ENCODE measurements around the gene JAKMIP2. TPM values are rescaled to one million over a fixed set of nuclear protein-coding genes. Genes with fewer than 3 reads are reported as not detected.
"Not testable (repeated sequence)": the region's sequence is repeated elsewhere in the genome, so short reads cannot be mapped to it uniquely, and the experiment has no call there.

JAKMIP2 gene
- total RNA-seq, 1 experiment from 2014 or later, result not detected

DNA sequence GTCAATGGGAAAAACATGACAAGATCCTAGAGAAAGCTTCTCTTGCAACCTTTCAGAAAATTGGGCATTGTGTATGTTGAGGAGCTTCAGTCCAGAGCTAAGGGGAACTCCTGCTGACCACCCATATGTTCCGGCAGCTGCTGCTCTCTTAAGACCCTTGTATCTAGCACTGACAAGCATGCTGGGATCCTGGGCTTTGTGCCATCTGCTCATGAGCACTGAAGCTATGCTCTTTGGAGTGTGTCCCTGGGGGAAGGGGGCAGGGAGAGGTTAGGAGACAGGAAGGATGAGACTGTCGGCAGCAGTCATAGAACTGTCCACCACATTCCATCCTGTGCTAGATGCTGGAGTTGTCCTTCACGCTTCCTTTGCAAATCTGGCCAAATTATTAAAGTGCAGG is 109.3 kb downstream of the JAKMIP2 start:
- DNase-seq (ENCODE audit: low spot score), result peak; percentile 99
- in situ Hi-C loops (cut with HindIII; ENCODE audit: low sequenced_read_pairs), result no loop called here

DNA sequence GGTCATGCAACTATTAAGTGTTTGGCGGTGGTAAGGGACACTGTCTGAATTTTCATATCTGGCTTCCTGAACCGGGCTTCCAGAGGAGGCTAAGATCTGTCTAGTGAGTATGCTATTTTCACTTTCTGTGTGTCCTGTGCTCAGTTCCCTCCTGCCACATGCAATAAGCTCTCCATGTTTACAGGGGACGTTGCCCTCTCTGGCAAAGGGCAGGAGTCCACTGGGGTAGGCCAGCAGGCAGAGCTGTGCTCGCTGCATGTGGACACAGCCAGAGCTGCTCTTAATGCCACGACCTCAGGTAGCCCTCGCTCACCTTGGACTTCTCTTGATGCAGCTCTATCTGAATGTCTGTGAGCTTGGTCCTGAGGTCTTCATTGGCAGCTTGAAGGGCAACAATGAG is 111.2 kb downstream of the JAKMIP2 start:
- no peak for DNase-seq (ENCODE audit: low spot score)
- in situ Hi-C loops (cut with HindIII; ENCODE audit: low sequenced_read_pairs), result no loop called here

DNA sequence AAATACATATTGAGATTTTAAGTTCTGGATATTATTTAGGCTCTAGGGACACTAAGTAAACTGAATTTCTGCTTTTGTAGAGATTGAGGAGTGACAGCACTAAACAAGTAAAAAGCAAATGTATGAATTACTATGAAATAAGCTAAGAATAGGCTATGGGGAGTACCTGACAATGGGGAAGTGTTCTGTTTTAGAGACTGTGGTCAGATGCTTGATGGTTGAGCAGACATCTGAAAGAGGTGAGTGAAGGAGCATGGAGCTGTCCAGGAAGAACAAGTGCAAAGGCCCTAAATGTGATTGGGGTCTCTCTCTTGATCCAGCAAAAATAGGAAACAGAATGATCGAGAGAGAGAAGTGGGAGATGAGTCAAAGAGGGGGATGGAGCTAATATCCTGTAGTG is 111.7 kb downstream of the JAKMIP2 start:
- in situ Hi-C loops (cut with HindIII; ENCODE audit: low sequenced_read_pairs), result no loop called here
- no peak for DNase-seq (ENCODE audit: low spot score)

DNA sequence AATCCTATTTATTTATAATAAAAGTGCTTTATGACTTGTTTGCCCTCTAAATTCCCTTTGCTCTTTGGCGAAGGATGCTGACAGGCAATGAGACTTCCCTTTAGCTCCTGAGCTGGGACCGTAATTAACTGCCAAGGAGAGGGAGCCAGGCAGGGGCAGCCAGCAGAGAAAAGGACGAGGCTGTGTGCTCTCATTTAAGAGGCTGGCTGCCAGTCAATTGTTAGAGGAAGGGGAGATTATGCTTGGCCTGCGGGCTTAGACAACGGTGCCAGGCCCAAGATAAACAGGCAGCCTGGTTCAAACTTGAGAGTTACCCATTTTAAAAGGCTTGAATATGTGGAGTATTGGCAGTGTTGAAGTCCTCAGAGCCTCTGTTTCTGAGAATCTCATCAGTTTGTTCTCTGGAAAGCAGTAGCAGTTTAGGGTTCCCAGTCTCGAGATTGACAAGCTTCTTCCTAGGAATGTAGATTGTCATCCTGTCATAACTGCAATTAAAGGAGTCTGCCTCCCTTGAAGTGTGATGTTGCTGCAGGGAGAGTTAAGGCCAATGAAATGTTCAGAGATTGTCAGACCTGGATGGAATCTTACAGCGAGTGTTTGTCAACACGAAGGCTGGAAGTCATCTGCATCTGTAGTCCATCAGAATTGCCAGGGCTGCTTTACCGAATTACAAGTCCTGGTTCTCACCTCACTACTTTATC is 113.2 kb downstream of the JAKMIP2 start:
- in situ Hi-C loops (cut with HindIII; ENCODE audit: low sequenced_read_pairs), result no loop called here

DNA sequence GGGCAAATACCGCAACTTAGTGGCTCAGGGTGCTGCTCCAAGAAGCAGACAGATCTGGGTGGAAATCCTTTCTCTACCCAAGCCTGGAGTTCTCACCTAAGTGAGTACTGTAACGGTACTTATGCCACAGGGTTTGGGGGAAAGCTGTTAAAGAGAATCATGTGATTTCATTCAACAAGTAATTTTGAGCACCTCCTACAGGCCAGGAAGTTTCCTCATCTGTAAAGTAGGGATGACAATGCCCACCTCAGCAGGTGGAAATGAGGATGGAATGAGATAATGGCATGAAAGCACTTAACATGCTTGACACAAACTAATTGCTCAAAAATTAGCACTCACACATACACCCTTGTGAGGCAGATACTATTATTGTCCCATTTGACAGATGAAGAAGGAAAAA is 114.1 kb downstream of the JAKMIP2 start:
- DNase-seq (ENCODE audit: low spot score), result no peak
- in situ Hi-C loops (cut with HindIII; ENCODE audit: low sequenced_read_pairs), result no loop called here

More for the DNA sequence above, 113.2 kb downstream of the JAKMIP2 start:
- DNase-seq (ENCODE audit: low spot score), result peak; percentile 93

DNA sequence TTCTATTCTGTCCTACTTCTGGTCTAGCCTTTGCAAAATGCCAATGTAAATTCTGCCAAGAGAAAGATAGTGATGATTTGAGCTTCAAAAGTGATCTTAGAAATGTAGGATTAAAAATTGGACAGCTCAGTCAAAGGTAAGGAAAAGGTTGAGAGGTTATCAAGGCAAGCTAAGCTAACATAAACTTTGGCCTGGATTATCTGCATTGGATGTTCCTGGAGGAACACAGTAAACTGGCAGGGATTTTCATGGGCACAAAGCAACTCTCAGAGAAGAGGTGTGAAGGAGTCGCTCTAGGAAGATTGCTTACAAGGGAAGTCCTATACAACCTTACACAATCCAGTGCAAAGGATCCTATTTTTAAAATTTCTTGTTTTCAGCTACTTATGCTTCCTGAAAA is 115.2 kb downstream of the JAKMIP2 start:
- in situ Hi-C loops (cut with HindIII; ENCODE audit: low sequenced_read_pairs), result no loop called here
- DNase-seq (ENCODE audit: low spot score), result no peak

DNA sequence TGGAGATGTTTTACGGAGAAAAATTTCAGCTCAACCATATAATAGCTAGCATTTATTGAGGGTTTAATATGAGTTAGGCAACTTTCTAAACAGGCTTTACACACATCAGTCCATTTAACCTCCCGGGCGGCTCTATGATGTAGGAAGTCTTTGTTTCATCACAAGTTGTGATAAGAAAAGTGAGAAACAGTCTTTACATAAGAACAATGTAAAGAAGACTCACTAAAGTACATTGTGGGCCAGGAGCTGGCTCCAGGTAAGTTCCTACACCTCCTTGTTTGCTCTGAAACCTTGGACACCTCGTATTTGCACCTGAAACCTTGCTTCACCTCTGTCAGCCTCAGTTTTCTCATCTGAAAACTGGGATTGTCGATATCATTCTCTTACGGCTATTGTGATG is 116.1 kb downstream of the JAKMIP2 start:
- in situ Hi-C loops (cut with HindIII; ENCODE audit: low sequenced_read_pairs), result no loop called here
- DNase-seq (ENCODE audit: low spot score), result no peak

DNA sequence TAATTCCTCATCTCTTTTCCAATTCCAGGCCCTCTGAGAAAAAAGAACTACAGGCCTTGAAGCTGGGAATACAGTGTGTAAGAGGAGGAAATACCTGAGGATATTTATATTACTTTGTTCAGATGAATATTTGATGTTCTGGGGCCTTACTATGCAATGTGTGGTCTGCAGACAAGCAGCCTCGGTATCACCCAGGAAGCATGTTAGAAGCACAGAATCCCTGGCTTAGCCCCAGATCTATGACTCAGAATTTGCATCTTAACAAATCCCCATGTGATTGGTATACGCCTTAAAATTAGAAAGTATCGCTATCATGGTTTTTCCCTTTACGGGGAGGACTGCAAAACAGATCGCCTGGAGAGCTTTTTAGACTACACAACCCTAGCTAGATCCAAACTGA is 121.0 kb downstream of the JAKMIP2 start:
- in situ Hi-C loops (cut with HindIII; ENCODE audit: low sequenced_read_pairs), result no loop called here
- no peak for DNase-seq (ENCODE audit: low spot score)

DNA sequence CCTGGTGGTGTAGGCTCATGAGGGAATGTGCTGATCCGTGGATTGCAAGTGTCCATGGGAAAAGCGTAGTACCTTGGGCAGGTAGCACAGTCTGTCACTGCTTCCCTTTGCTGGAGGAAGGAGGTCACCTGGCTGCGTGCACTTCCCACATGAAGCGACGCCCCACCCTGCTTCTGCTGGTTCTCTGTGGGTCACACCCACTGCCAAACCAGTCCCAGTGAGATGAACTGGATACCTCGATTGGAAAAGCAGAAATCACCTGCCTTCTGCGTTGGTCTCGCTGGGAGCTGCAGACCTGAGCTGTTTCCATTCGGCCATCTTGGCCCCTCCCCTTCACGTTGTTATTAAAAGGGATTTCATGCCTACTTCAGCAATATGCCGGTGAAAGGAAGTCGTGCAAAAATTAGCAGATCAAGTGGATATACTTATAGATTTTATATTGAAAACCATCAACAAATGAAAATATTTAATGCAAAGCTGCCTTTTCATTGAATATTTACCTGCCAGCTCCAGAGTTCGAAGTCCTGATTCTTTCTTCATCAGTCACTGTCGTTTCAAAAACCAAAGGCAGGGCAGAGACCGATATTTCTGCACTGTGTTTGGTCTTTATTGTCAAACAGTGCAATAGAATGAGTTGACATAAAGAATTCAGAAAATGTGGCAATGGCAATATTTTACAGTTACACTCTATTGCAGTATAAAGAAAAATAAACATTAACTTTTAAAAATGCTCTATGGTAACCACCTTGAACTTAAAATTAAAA is 123.2 kb downstream of the JAKMIP2 start:
- in situ Hi-C loops (cut with HindIII; ENCODE audit: low sequenced_read_pairs), result no loop called here
- no peak for DNase-seq (ENCODE audit: low spot score)

DNA sequence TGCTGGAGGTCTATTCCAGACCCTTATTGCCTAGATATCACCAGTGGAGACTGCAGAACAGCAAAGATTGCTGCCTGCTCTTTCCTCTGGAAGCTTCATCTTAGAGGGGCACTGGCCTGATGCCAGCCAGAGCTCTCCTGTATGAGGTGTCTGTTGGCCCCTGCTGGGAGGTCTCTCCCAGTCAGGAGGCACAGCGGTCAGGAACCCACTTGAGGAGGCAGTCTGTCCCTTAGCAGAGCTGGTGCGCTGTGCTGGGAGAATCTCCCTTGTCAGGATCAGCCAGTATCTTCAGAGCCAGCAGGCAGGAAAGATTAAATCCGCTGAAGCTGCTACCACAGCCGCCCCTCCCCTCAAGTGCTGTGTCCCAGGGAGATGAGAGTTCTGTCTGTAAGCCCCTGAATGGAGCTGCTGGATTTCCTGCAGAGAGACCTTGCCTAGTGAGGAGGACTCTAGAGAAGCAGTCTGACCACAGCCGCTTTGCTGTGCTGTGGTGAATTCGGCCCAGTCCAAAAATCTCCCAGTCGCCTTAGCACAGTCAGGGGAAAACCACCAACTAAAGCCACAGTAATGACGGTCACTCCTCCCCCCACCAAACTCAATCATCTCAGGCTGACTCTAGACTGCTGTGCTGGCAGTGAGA is 124.1 kb downstream of the JAKMIP2 start:
- no peak for DNase-seq (ENCODE audit: low spot score)
- in situ Hi-C loops (cut with HindIII; ENCODE audit: low sequenced_read_pairs), result no loop called here

DNA sequence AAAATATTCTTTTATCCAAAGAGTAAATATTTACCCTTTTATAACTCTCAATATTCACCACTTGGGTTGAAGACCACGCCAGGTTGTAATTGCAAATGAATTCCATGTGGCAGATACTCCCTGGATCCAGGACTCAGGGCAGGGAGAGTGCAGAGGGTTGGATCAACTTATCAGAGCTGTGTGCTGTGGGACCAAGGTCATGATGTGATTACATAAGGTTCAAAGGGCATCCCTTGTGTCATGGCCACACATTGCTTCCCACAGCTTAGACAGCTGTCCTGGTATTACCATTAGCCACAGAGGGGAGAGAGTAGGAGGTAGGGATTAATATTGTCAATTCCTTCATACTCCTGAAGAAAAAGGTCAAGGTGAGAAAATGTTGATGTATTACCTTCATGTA is 133.9 kb downstream of the JAKMIP2 start:
- in situ Hi-C loops (cut with HindIII; ENCODE audit: low sequenced_read_pairs), result no loop called here
- no peak for DNase-seq (ENCODE audit: low spot score)

DNA sequence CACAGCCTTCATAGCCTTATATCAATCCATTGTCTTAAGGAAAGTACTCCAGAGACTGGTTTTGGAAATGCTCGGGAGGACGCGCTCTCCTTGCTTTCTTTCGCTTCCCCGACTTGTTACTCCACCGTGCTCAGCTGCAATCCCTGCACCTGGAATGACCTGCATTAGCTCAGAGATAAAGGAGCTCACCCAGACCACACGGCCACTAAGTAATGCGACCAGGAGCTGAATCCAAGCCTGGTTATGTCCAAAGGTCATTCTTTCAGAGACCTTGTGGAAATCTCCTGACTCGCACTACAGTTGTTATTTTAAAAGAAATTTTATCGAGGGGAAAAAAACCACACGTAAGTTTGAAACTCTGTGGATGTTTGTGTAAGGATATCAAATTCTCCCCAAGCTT is 137.3 kb downstream of the JAKMIP2 start:
- DNase-seq (ENCODE audit: low spot score), result no peak
- in situ Hi-C loops (cut with HindIII; ENCODE audit: low sequenced_read_pairs), result no loop called here

DNA sequence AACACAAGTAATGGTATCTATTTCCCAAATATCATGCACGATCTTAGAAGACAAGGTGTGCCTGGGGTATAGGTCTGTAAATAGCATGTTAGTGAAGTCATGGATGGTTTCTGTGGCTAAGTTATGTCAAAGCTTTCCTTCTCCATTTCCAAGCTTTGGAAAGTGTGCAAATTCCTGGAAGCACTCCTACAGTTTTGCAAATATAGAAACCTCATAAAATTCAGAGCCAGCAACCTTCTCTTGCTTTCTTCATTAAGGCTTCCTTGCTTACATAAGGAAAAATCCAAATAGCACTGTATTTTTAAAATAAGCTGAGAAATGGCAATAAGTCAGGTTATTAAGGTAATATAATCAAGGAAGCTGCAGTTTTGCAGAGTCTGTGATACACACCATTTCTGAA is 138.1 kb downstream of the JAKMIP2 start:
- in situ Hi-C loops (cut with HindIII; ENCODE audit: low sequenced_read_pairs), result no loop called here

DNA sequence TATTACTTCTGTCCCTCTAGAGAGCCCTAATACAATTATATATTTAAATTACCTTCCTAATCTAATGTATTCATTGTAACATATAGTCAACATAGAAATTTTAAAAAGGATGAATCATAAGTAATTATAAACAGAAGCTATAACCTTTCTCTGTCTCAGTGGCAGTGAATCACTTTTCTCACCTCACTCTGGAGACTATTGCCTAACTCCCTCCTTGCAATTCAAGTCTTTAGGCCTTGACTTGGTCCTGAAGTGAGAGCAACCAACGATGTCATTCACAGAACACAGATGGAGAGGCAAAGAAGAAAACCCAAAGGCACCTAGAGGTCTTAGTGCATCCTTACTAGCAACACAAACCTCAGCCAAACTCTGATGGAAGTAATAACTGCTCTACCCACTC is 139.4 kb downstream of the JAKMIP2 start:
- in situ Hi-C loops (cut with HindIII; ENCODE audit: low sequenced_read_pairs), result no loop called here
- DNase-seq (ENCODE audit: low spot score), result no peak

More for the DNA sequence above, 138.1 kb downstream of the JAKMIP2 start:
- no peak for DNase-seq (ENCODE audit: low spot score)

DNA sequence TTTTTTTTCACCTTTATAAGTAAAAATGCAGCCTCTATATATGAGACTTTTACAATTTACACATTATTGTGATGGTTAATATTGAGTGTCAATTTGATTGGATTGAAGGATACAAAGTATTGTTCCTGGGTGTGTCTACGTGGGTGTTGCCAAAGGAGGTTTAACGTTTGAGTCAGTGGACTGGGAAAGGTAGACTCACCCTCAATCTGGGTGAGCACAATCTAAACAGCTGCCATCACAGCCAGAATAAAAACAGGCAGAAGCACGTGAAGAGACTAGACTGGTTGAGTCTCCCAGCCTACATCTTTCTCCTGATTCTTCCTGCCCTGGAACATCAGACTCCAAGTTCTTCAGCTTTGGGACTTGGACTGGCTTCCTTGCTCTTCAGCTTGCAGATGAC is 139.9 kb downstream of the JAKMIP2 start:
- in situ Hi-C loops (cut with HindIII; ENCODE audit: low sequenced_read_pairs), result no loop called here
- no peak for DNase-seq (ENCODE audit: low spot score)

DNA sequence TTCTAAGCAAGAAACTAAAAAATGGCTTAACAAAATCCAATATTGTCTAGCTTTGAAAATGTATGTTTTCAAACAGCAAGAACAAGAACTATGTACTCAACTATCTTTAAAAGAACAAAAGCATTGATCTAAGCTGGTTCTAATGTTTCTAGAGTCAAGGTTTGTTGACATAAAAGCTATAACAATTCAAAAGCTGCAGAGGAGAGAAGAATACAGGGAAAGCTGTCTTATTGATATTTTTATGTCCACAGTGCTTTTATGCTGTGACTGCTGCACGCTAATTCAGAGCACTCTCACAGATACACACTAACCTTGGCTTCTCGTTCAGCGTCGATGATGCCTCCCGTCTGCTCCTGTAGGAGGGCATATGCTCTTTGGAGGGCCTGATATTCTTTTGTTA is 143.2 kb downstream of the JAKMIP2 start:
- no peak for DNase-seq (ENCODE audit: low spot score)
- in situ Hi-C loops (cut with HindIII; ENCODE audit: low sequenced_read_pairs), result no loop called here

DNA sequence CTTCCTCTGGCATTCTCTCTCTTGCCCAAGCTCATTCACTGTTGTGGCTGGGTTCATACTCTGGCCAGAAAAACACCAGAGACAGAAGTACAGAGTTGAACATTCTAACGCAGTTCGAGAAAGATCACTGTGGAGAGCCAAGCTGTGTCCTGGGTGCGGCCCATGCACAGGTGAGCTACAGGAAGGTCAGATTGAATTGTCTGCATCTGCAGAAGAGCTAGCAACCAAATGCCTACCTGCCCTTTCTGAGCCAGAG is 145.9 kb downstream of the JAKMIP2 start:
- in situ Hi-C loops (cut with HindIII; ENCODE audit: low sequenced_read_pairs), result no loop called here
- DNase-seq (ENCODE audit: low spot score), result no peak

DNA sequence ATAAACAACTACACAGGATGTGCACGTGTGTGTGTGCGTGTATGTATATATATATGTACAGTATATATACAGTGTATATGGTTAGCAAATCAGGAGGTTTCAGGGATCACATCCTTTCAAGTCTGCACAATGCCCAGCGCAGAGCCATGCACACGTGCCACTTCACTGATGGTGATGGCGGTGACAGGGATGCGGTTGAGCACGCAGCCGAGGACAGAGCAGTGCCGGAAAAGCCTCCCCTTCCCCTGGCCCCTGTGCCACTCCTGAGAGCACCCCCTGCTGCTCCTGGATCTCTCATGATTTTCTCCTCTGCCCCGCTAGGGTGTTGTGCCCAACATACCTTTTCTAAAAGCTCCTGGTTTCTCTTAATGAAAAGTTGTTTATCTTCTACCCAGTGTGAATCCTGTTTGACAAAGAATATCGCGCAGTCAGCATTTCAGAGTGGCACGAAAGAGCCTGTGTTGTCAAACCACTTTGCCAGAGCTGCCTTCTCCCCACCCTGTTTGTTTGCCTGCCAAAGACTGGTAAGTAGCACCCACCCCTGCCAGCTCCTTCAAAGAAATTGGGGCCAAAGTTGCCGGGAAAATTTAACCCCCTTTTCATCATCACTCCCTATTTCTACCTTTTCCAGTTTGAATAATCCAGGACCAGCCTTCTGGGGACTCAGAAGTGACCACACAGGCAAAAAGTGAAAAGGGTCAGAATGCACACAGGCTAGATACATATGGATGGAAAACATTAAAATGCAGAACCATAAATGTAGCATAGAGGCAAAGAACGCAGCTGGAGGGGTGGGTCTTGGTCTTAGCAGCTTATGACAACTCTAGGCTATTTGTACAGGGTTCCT is 146.4 kb downstream of the JAKMIP2 start:
- DNase-seq (ENCODE audit: low spot score), result no peak
- in situ Hi-C loops (cut with HindIII; ENCODE audit: low sequenced_read_pairs), result no loop called here

DNA sequence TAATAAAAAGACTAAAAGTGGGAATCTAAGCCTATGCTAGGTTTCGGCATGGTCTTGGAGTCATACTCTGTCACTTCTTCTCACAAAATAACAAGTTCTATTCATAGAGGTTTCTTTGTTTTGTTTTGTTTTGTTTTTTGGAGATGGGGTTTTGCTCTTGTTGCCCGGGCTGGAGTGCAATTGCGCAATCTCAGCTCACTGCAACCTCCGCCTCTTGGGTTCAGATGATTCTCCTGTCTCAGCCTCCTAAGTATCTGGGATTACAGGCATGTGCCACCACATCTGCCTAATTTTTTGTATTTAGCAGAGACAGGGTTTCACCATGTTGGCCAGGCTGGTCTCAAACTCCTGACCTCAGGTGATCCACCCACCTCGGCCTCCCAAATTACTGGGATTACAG is 147.1 kb downstream of the JAKMIP2 start:
- DNase-seq (ENCODE audit: low spot score); in situ Hi-C loops (cut with HindIII; ENCODE audit: low sequenced_read_pairs): not testable (repeated sequence)

DNA sequence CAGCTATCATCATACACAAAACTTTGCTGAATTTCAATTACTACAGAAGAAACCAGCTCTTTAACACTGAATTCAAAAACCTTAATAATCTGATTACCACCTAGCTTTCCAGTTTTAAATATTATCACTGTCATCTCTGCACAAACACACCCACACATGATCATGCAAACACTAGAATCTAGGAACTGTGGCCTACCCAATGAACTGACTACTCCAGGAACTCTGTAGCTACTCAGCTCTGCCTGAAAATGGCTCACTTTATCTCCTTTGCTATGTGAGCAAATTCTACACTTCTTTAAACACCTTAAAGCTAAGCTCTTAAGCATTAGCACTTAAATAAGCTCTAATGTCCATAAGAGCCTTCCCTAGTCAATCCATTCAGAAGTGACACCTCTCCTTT is 149.4 kb downstream of the JAKMIP2 start:
- in situ Hi-C loops (cut with HindIII; ENCODE audit: low sequenced_read_pairs), result no loop called here

More for the DNA sequence above, 149.4 kb downstream of the JAKMIP2 start:
- no peak for DNase-seq (ENCODE audit: low spot score)
